Fibroblast of villous mesenchyme (primary cell): ENCODE results near the gene MRTFB. TPM values are rescaled to one million over a fixed set of nuclear protein-coding genes. Genes with fewer than 3 reads are reported as not detected.
A peak's percentile ranks its signal among the peaks of the same experiment; 100 is the strongest.

ENCODE experiments used
- DNase-seq: peaks from one replicate; pipeline ENCODE4 v3.0.0-alpha.2; 2010; ENCODE audit warnings: low read depth
- H3K4me3 ChIP-seq: 2 replicates; pipeline ENCODE4 v1.5.1; 2011; ENCODE audit warnings: low read depth, mild to moderate bottlenecking, low read length
- CTCF ChIP-seq: IDR thresholded peaks from 2 replicates; pipeline ENCODE4 v1.5.1; 2012; ENCODE audit warnings: low read depth, mild to moderate bottlenecking, low read length; ENCODE audit not compliant: insufficient read depth
- total RNA-seq: library from RNA; depleted of rRNA; stranded (reverse); fragments of >200 nt; gene quantifications from 2 replicates; pipeline ENCODE4 v1.2.3, GENCODE V29; 2012

The MRTFB gene
- total RNA-seq, 1 donor: 8.2 TPM

GRCh38 chr16:14244196-14245010 lies 173.3 kb downstream of the MRTFB start:
- TF ChIP-seq CTCF: no peak
- H3K4me3 ChIP-seq: no peak overlapping the region
- DNase-seq: peak; percentile 43

GRCh38 chr16:14248791-14249190 lies 177.7 kb downstream of the MRTFB start:
- TF ChIP-seq CTCF: no peak
- no peak overlapping the region for H3K4me3 ChIP-seq
- no peak for DNase-seq

- peak; percentile 89 for TF ChIP-seq CTCF
- H3K4me3 ChIP-seq: no peak overlapping the region
- peak; percentile 53 for DNase-seq
Measured at GRCh38 chr16:14249291-14250032, 178.3 kb downstream of the MRTFB start.

GRCh38 chr16:14251419-14251818 lies 180.3 kb downstream of the MRTFB start:
- H3K4me3 ChIP-seq: no peak overlapping the region
- DNase-seq: no peak
- no peak for TF ChIP-seq CTCF

- no peak for DNase-seq
- H3K4me3 ChIP-seq: no peak overlapping the region
- TF ChIP-seq CTCF: no peak
Measured at GRCh38 chr16:14252860-14253259, 181.7 kb downstream of the MRTFB start.

GRCh38 chr16:14263011-14263410 lies 191.9 kb downstream of the MRTFB start:
- TF ChIP-seq CTCF: no peak
- H3K4me3 ChIP-seq: no peak overlapping the region
- no peak for DNase-seq
